Uterus (tissue), 2 donors: Measurements from ENCODE around the gene ATP1A1.

Experiments
- POLR2A ChIP-seq, 2 donors: fragments of 450-650 bp; IDR thresholded peaks; one replicate each; pipeline ENCODE4 v1.6.1; 2016; ENCODE audit warnings: antibody characterized with exemption in 2 of 2, mild to moderate bottlenecking in 1 of 2, moderate library complexity in 1 of 2
- TF ChIP-seq, protein P1 (sequence below), 4 experiments: fragments of 200-600 bp in 2 of 4; fragments of 450-650 bp in 2 of 4; sonication (generic) in 2 of 4; IDR thresholded peaks; one replicate each; pipeline ENCODE4 v1.5.1; 2016 to 2019; ENCODE audit warnings: antibody characterized with exemption in 4 of 4, mild to moderate bottlenecking in 2 of 4, moderate library complexity in 1 of 4

DNA sequence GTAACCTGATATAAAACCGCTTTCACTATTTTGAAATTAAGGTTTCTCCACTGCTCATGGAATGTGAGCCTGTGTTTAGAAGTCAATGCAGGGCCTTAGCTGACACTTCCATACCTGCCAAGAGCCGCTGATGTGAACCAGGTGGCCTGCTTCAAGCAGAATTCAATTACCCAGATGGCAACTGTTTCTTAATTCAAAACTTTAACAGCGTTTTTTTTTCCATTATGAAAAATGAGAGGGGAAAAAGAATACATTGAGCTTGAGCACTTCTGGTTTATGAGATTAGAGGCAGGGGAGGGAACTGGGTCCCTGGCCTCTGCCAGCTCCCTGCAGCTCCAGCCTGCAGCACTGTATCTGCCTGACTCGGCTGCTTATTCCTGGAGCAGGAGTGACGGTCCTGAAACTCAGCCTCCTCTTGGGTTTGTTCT lies 7.7 kb upstream of the ATP1A1 start:
- no peak for TF ChIP-seq POLR2A (IDR thresholded peaks at IDR 0.05)
- TF ChIP-seq, protein P1, sequence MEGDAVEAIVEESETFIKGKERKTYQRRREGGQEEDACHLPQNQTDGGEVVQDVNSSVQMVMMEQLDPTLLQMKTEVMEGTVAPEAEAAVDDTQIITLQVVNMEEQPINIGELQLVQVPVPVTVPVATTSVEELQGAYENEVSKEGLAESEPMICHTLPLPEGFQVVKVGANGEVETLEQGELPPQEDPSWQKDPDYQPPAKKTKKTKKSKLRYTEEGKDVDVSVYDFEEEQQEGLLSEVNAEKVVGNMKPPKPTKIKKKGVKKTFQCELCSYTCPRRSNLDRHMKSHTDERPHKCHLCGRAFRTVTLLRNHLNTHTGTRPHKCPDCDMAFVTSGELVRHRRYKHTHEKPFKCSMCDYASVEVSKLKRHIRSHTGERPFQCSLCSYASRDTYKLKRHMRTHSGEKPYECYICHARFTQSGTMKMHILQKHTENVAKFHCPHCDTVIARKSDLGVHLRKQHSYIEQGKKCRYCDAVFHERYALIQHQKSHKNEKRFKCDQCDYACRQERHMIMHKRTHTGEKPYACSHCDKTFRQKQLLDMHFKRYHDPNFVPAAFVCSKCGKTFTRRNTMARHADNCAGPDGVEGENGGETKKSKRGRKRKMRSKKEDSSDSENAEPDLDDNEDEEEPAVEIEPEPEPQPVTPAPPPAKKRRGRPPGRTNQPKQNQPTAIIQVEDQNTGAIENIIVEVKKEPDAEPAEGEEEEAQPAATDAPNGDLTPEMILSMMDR (IDR thresholded peaks at IDR 0.05) = no peak
